ENCODE data around the gene QRSL1.

- no peak for TF ChIP-seq CTCF (conservative IDR thresholded peaks at IDR 0.05; ENCODE audit: low read depth, low read length)
- no peak for TF ChIP-seq CEBPB (IDR thresholded peaks at IDR 0.05; ENCODE audit: low read depth, low read length)
- no peak for TF ChIP-seq RCOR1 (IDR thresholded peaks at IDR 0.05; ENCODE audit: insufficient replicate concordance, low read length)
- TF ChIP-seq POLR2A (IDR thresholded peaks at IDR 0.05; ENCODE audit: low read depth, low read length) = no peak
- TF ChIP-seq MXI1 (IDR thresholded peaks at IDR 0.05; ENCODE audit: borderline replicate concordance, low read depth, low read length) = no peak
- no peak for TF ChIP-seq MAFK (IDR thresholded peaks at IDR 0.05; ENCODE audit: low read depth, low read length)
- no peak for TF ChIP-seq RAD21 (IDR thresholded peaks at IDR 0.05; ENCODE audit: low read length)
- TF ChIP-seq BHLHE40 (IDR thresholded peaks at IDR 0.05; ENCODE audit: low read depth, low read length) = no peak
- TF ChIP-seq RFX5 (IDR thresholded peaks at IDR 0.05; ENCODE audit: low read depth, low read length) = no peak
These were observed 698 bp upstream of the QRSL1 start for GRCh38 chr6:106628658-106629102.

All from IMR-90 (cell line).